Hematopoietic multipotent progenitor cell (in vitro differentiated cells): ENCODE measurements around the gene TUSC1. TPM values are rescaled to one million over a fixed set of nuclear protein-coding genes. Genes with fewer than 3 reads are reported as not detected.
"Not testable (repeated sequence)": the region's sequence is repeated elsewhere in the genome, so short reads cannot be mapped to it uniquely, and the experiment has no call there.

ENCODE experiments used
- DNase-seq, 3 donors: peaks; one replicate each; pipeline ENCODE4 v3.0.0-alpha.2; 2011 to 2015; ENCODE audit warnings: low read depth in 2 of 3, low spot score in 2 of 3
- total RNA-seq: library from RNA; depleted of rRNA; stranded (reverse); fragments of >200 nt; gene quantifications from one replicate; pipeline ENCODE4 v1.2.3, GENCODE V29; 2012

The TUSC1 gene
- total RNA-seq: 14.3 TPM

- peak in 2 of 3 donors; percentile 78 to 79 for DNase-seq
These were observed at the start of gene TUSC1 for GRCh38 chr9:25678147-25678666. TUSC1 (minus strand) TSS chr9:25678444; CDS start chr9:25678312, 132 bp downstream.

- DNase-seq: no peak
These were observed 48.7 kb upstream of the TUSC1 start for GRCh38 chr9:25726871-25727410.

- no peak for DNase-seq
These were observed 46.2 kb upstream of the TUSC1 start for GRCh38 chr9:25724424-25724823.

GRCh38 chr9:25716220-25716872, 38.1 kb upstream of the TUSC1 start:
- DNase-seq: peak in 1 of 3 donors; percentile 1

GRCh38 chr9:25709941-25710340, 31.7 kb upstream of the TUSC1 start:
- DNase-seq: no peak

GRCh38 chr9:25704800-25705199, 26.6 kb upstream of the TUSC1 start:
- no peak for DNase-seq

GRCh38 chr9:25703701-25704357, 25.6 kb upstream of the TUSC1 start:
- DNase-seq: no peak

GRCh38 chr9:25702536-25702935, 24.3 kb upstream of the TUSC1 start:
- no peak for DNase-seq

- DNase-seq: not testable (repeated sequence)
These were observed 22.7 kb upstream of the TUSC1 start for GRCh38 chr9:25700899-25701298.

GRCh38 chr9:25700430-25700829, 22.2 kb upstream of the TUSC1 start:
- no peak for DNase-seq

- DNase-seq: no peak
These were observed 13.5 kb upstream of the TUSC1 start for GRCh38 chr9:25691786-25692185.

- no peak for DNase-seq
These were observed 6.1 kb upstream of the TUSC1 start for GRCh38 chr9:25684321-25684720.

- DNase-seq: no peak
These were observed 3.0 kb upstream of the TUSC1 start for GRCh38 chr9:25681266-25681665.

- DNase-seq: no peak
These were observed 659 bp upstream of the TUSC1 start for GRCh38 chr9:25678846-25679360.

GRCh38 chr9:25677301-25678146, 720 bp downstream of the TUSC1 start:
- peak in 2 of 3 donors; percentile 51 to 62 for DNase-seq

GRCh38 chr9:25675858-25676257, 2.4 kb downstream of the TUSC1 start:
- DNase-seq: not testable (repeated sequence)

- DNase-seq: no peak
These were observed 19.7 kb downstream of the TUSC1 start for GRCh38 chr9:25658571-25658970.

GRCh38 chr9:25654417-25654816, 23.8 kb downstream of the TUSC1 start:
- DNase-seq: no peak

- DNase-seq: peak in 1 of 3 donors; percentile 24
These were observed 30.1 kb downstream of the TUSC1 start for GRCh38 chr9:25648116-25648515.

GRCh38 chr9:25636026-25636425, 42.2 kb downstream of the TUSC1 start:
- DNase-seq: no peak

GRCh38 chr9:25629231-25629630, 49.0 kb downstream of the TUSC1 start:
- DNase-seq: no peak
